ENCODE data around the gene UQCRC2. TPM values are rescaled to one million over a fixed set of nuclear protein-coding genes. Genes with fewer than 3 reads are reported as not detected.

UQCRC2 gene
- total and polyA plus RNA-seq, 2 experiments from 2014 or later = 107 to 116 TPM

GRCh38 chr16:21989751-21990150 lies 36.6 kb downstream of the UQCRC2 start:
- WGBS, 2 experiments (ENCODE audit: low coverage in 1 of 2, low lambda C conversion rate in 2 of 2, missing lambda C conversion rate in 2 of 2) = 89 to 94% methylated on average over 2 of the region's 2 CpGs
- peaks cover 9% of the 10 kb centered on the region for H3K4me1 ChIP-seq (ENCODE audit: insufficient read depth)
- H3K27ac ChIP-seq = no peak overlapping the region
- no peak for DNase-seq
- in situ Hi-C loops (cut with MboI) = no loop called here
- no peaks in the 10 kb centered on the region for H3K9me2 ChIP-seq (ENCODE audit: insufficient read depth)
- no peak overlapping the region for H3K4me3 ChIP-seq
- H3K79me2 ChIP-seq (ENCODE audit: insufficient read depth) = no peaks in the 10 kb centered on the region
- H3F3A ChIP-seq (ENCODE audit: insufficient read depth) = peaks cover 14% of the 10 kb centered on the region
- TF ChIP-seq EZH2phosphoT487 (IDR thresholded peaks at IDR 0.05; ENCODE audit: insufficient read depth, low read depth) (no peak), EZH2 (IDR thresholded peaks at IDR 0.05; ENCODE audit: insufficient read depth, poor library complexity, severe bottlenecking) (no peak)
- no peak overlapping the region for H3K9ac ChIP-seq
- H3K9me3 ChIP-seq (ENCODE audit: low read depth) = no peaks in the 10 kb centered on the region
- 0 out of 2 replicates have a peak, but pooled peaks cover under 1% of the 10 kb centered on the region for H3K36me3 ChIP-seq (ENCODE audit: low read depth)
- no peaks in the 10 kb centered on the region for H4K20me1 ChIP-seq (ENCODE audit: insufficient read depth)
- H3K27me3 ChIP-seq (replicated peaks; ENCODE audit: insufficient read depth) = no peaks in the 10 kb centered on the region
- no peak overlapping the region for H2AFZ ChIP-seq
- no peak overlapping the region for H3K4me2 ChIP-seq (ENCODE audit: unreplicated experiment)

GRCh38 chr16:21990381-21990944 lies 37.3 kb downstream of the UQCRC2 start:
- Histone ChIP-seq H3K9me2 (ENCODE audit: insufficient read depth) (no peaks in the 10 kb centered on the region), H2AFZ (no peak overlapping the region), H3K9me3 (ENCODE audit: low read depth) (no peaks in the 10 kb centered on the region), H3F3A (ENCODE audit: insufficient read depth) (peaks cover 12% of the 10 kb centered on the region), H3K9ac (no peak overlapping the region), H3K4me1 (ENCODE audit: insufficient read depth) (peaks cover 9% of the 10 kb centered on the region), H3K4me3 (no peak overlapping the region), H3K36me3 (ENCODE audit: low read depth) (no peaks in the 10 kb centered on the region), H4K20me1 (ENCODE audit: insufficient read depth) (no peaks in the 10 kb centered on the region), H3K27me3 (replicated peaks; ENCODE audit: insufficient read depth) (no peaks in the 10 kb centered on the region), H3K27ac (no peak overlapping the region), H3K79me2 (ENCODE audit: insufficient read depth) (no peaks in the 10 kb centered on the region), H3K4me2 (ENCODE audit: unreplicated experiment) (no peak overlapping the region)
- in situ Hi-C loops (cut with MboI) = no loop called here
- DNase-seq = no peak
- 26 to 38% methylated on average over 3 of the region's 3 CpGs for WGBS, 2 experiments (ENCODE audit: low coverage in 1 of 2, low lambda C conversion rate in 2 of 2, missing lambda C conversion rate in 2 of 2)
- no peak for TF ChIP-seq EZH2phosphoT487 (IDR thresholded peaks at IDR 0.05; ENCODE audit: insufficient read depth, low read depth)
- no peak for TF ChIP-seq EZH2 (IDR thresholded peaks at IDR 0.05; ENCODE audit: insufficient read depth, poor library complexity, severe bottlenecking)

GRCh38 chr16:21991621-21992020 lies 38.5 kb downstream of the UQCRC2 start:
- no peaks in the 10 kb centered on the region for H3K9me3 ChIP-seq (ENCODE audit: low read depth)
- H3K27me3 ChIP-seq (replicated peaks; ENCODE audit: insufficient read depth) = no peaks in the 10 kb centered on the region
- peaks cover 2% of the 10 kb centered on the region for H3F3A ChIP-seq (ENCODE audit: insufficient read depth)
- H3K27ac ChIP-seq = no peak overlapping the region
- H3K4me1 ChIP-seq (ENCODE audit: insufficient read depth) = peaks cover 9% of the 10 kb centered on the region
- no peak for TF ChIP-seq EZH2phosphoT487 (IDR thresholded peaks at IDR 0.05; ENCODE audit: insufficient read depth, low read depth)
- no peak for TF ChIP-seq EZH2 (IDR thresholded peaks at IDR 0.05; ENCODE audit: insufficient read depth, poor library complexity, severe bottlenecking)
- no peak overlapping the region for H3K4me3 ChIP-seq
- no peaks in the 10 kb centered on the region for H3K79me2 ChIP-seq (ENCODE audit: insufficient read depth)
- WGBS, 2 experiments (ENCODE audit: low coverage in 1 of 2, low lambda C conversion rate in 2 of 2, missing lambda C conversion rate in 2 of 2) = 95% methylated on average over 6 of the region's 6 CpGs
- no peak overlapping the region for H3K4me2 ChIP-seq (ENCODE audit: unreplicated experiment)
- in situ Hi-C loops (cut with MboI) = no loop called here
- no peak for DNase-seq
- H3K9ac ChIP-seq = no peak overlapping the region
- no peaks in the 10 kb centered on the region for H3K9me2 ChIP-seq (ENCODE audit: insufficient read depth)
- no peaks in the 10 kb centered on the region for H3K36me3 ChIP-seq (ENCODE audit: low read depth)
- H4K20me1 ChIP-seq (ENCODE audit: insufficient read depth) = no peaks in the 10 kb centered on the region
- H2AFZ ChIP-seq = no peak overlapping the region

- no peak overlapping the region for H2AFZ ChIP-seq
- no peaks in the 10 kb centered on the region for H3K9me2 ChIP-seq (ENCODE audit: insufficient read depth)
- no peak for DNase-seq
- no peak overlapping the region for H3K27ac ChIP-seq
- WGBS, 2 experiments (ENCODE audit: low coverage in 1 of 2, low lambda C conversion rate in 2 of 2, missing lambda C conversion rate in 2 of 2) = 81% methylated on average over 13 of the region's 13 CpGs
- H3K79me2 ChIP-seq (ENCODE audit: insufficient read depth) = no peaks in the 10 kb centered on the region
- no peaks in the 10 kb centered on the region for H3K4me1 ChIP-seq (ENCODE audit: insufficient read depth)
- no peaks in the 10 kb centered on the region for H3K9me3 ChIP-seq (ENCODE audit: low read depth)
- H3K27me3 ChIP-seq (replicated peaks; ENCODE audit: insufficient read depth) = no peaks in the 10 kb centered on the region
- no peak overlapping the region for H3K4me2 ChIP-seq (ENCODE audit: unreplicated experiment)
- in situ Hi-C loops (cut with MboI) = loop anchor here (5.0 kb wide), 1 partner anchor 107 kb away; no protein-coding TSS in a partner anchor
- no peak overlapping the region for H3K9ac ChIP-seq
- no peaks in the 10 kb centered on the region for H3F3A ChIP-seq (ENCODE audit: insufficient read depth)
- H3K36me3 ChIP-seq (ENCODE audit: low read depth) = no peaks in the 10 kb centered on the region
- no peaks in the 10 kb centered on the region for H4K20me1 ChIP-seq (ENCODE audit: insufficient read depth)
- TF ChIP-seq EZH2phosphoT487 (IDR thresholded peaks at IDR 0.05; ENCODE audit: insufficient read depth, low read depth) = no peak
- TF ChIP-seq EZH2 (IDR thresholded peaks at IDR 0.05; ENCODE audit: insufficient read depth, poor library complexity, severe bottlenecking) = no peak
- H3K4me3 ChIP-seq = no peak overlapping the region
Measured at GRCh38 chr16:21994856-21995465, 41.8 kb downstream of the UQCRC2 start.
